BJ (cell line): ENCODE data around the gene TSPAN11. TPM values are rescaled to one million over a fixed set of nuclear protein-coding genes. Genes with fewer than 3 reads are reported as not detected.

ENCODE experiments used
- CTCF ChIA-PET: fragments of 350-600 bp; formaldehyde crosslinking; extraction: SDS; loops from one replicate; lab custom pipeline; 2021; ENCODE audit warnings: antibody characterized with exemption, inconsistent platforms; lab: Yijun Ruan, JAX
- POLR2A ChIA-PET: fragments of 300-600 bp; sonication (Branson Sonifier 250); formaldehyde crosslinking; extraction: SDS; loops from one replicate; lab custom pipeline; 2021; ENCODE audit warnings: antibody characterized with exemption; lab: Charles Lee
- DNase-seq: peaks from one replicate; pipeline ENCODE4 v3.0.0-alpha.2; 2011; ENCODE audit warnings: low read depth
- H3K27me3 ChIP-seq: 2 replicates; pipeline ENCODE4 v1.6.0; 2011; ENCODE audit warnings: low read length; ENCODE audit not compliant: control insufficient read depth, insufficient read depth
- H3K36me3 ChIP-seq: 2 replicates; pipeline ENCODE4 v1.5.1; 2011; ENCODE audit warnings: low read length; ENCODE audit not compliant: control insufficient read depth, insufficient read depth
- H3K4me3 ChIP-seq: 2 replicates; pipeline ENCODE4 v1.5.1; 2011; ENCODE audit warnings: low read depth, mild to moderate bottlenecking, control low read depth, low read length
- CTCF ChIP-seq: IDR thresholded peaks from 2 replicates; pipeline ENCODE4 v1.5.1; 2011; ENCODE audit warnings: low read depth, mild to moderate bottlenecking, control low read depth, inconsistent platforms, low read length, moderate library complexity; ENCODE audit not compliant: insufficient read depth
- polyA plus RNA-seq: library from polyadenylated mRNA; depleted of rRNA; stranded (reverse); fragments of >200 nt; gene quantifications from 2 replicates; pipeline ENCODE4 v1.2.3, GENCODE V29; 2011

TSPAN11 gene
- polyA plus RNA-seq, 1 experiment = 0.64 TPM

DNA sequence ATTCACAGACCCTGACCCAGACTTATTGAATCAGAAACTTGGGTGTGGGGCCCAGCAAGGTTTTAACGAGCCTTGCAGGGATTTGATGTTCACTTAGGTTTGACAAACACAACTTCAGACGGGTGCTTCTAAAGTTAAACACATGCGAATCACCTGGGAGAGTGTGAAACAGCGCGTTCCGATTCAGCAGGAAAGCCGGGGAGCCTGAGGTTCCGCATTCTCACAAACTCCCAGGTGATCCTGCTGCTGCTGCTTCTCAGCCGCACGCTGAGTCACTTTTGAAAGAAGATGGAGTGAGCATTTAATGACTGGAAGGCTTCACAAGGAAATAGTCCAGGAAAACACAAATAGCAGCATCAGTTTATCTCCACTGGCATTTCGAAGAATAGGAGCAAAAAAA, 102.9 kb downstream of the TSPAN11 start:
- ChIA-PET CTCF (no interaction called here), POLR2A (no interaction called here)
- H3K27me3 ChIP-seq = peaks cover 3% of the 10 kb centered on the region
- DNase-seq = no peak
- no peak overlapping the region for H3K4me3 ChIP-seq
- TF ChIP-seq CTCF = no peak
- H3K36me3 ChIP-seq = no peaks in the 10 kb centered on the region

DNA sequence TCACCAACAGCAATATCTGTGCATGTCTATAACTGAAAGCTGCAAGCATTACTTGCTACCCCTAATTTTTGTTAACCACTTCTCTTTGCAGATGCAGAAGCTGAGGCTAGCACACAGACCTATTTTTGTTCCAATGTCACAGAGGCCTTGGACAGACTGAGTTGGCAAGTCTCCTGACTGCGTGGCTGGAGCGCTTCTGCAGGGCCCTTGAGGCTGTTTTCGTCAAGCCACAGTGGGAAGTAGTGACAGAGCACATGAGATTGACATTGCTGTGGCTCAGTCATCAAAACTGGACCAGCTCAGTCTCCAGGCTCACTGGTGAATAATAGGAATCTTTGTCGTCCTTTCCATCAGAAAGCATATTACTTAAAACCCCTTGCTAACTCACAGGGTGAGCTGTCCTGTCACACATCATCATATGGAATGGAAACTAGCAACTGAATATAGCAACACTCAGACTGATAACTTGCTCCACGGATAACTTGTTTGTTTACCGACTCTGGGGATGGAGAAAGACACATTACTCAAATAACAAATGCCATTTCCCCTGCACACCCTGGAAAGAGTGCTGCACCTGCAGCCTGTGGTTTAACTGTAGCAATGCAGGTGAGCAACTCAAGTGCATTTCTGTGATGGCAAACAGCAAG, 103.5 kb downstream of the TSPAN11 start:
- POLR2A ChIA-PET = no interaction called here
- DNase-seq = no peak
- H3K4me3 ChIP-seq = no peak overlapping the region
- H3K36me3 ChIP-seq = no peaks in the 10 kb centered on the region
- TF ChIP-seq CTCF = no peak
- H3K27me3 ChIP-seq = peaks cover 3% of the 10 kb centered on the region
- CTCF ChIA-PET = no interaction called here

GRCh38 chr12:31031951-31032335, 105.4 kb downstream of the TSPAN11 start:
- TF ChIP-seq CTCF = no peak
- POLR2A ChIA-PET = no interaction called here
- H3K27me3 ChIP-seq = peaks cover 3% of the 10 kb centered on the region
- CTCF ChIA-PET = interaction anchor here (0.6 to 0.8 kb wide), 2 partner anchors 154 to 184 kb away, joined by 3 to 4 read pairs; no protein-coding TSS in a partner anchor
- DNase-seq = no peak
- H3K4me3 ChIP-seq = no peak overlapping the region
- H3K36me3 ChIP-seq = no peaks in the 10 kb centered on the region

DNA sequence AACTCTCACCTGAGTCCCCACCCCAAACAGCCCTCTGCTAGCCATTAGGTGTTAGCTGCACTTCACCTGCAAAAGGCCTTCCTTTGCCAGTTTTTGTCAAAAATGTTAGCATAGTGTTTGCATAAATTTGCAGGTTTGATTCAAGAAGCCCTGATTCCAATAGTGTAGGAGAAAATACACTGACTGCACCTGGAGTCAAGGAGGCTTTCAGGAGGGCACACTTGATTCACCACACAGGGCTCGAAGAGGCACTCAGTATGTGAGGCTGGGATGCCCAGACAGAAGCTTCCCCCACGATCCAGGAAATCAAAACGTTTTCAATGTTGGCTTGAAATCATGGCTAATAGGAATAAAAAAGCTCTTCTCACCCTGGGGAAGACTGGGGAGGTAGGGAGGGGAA, 106.6 kb downstream of the TSPAN11 start:
- Histone ChIP-seq H3K27me3 (peaks cover 3% of the 10 kb centered on the region), H3K36me3 (no peaks in the 10 kb centered on the region), H3K4me3 (no peak overlapping the region)
- ChIA-PET CTCF (no interaction called here), POLR2A (no interaction called here)
- TF ChIP-seq CTCF = no peak
- no peak for DNase-seq

DNA sequence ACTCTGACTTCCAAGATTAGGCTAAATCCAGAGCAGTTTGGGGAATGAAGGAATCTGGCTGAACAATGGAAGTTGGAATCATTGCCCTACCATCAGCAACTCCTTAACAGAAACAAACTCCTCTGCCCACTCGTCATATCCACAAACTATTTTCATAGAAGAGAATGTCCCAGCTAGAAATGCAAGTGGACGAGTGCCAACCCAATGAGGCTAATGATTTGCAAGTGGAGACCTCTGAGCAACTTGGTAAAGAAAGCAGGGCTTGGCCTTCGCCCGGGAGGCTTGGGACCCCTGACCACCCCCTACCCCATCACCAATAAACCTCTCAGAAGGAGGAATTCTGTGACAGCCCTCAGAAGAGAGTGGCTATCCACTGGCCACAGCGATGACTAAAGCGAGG, 107.1 kb downstream of the TSPAN11 start:
- CTCF ChIA-PET = no interaction called here
- DNase-seq = no peak

More for the DNA sequence above, 107.1 kb downstream of the TSPAN11 start:
- no peaks in the 10 kb centered on the region for H3K36me3 ChIP-seq
- H3K4me3 ChIP-seq = no peak overlapping the region
- POLR2A ChIA-PET = no interaction called here
- no peak for TF ChIP-seq CTCF
- H3K27me3 ChIP-seq = peaks cover 3% of the 10 kb centered on the region
